AG10803 (cell line): ENCODE data around the gene PANK1.
A peak's percentile ranks its signal among the peaks of the same experiment; 100 is the strongest.
"Not testable (repeated sequence)": the region's sequence is repeated elsewhere in the genome, so short reads cannot be mapped to it uniquely, and the experiment has no call there.

Experiments
- DNase-seq: peaks from one replicate; pipeline ENCODE4 v3.0.0; 2010; ENCODE audit warnings: low read depth
- H3K4me3 ChIP-seq: 2 replicates; pipeline ENCODE4 v1.5.1; 2011; ENCODE audit warnings: mild to moderate bottlenecking, low read length, control low read depth
- CTCF ChIP-seq: conservative IDR thresholded peaks from 2 replicates; pipeline ENCODE4 v1.5.1; 2011; ENCODE audit warnings: mild to moderate bottlenecking, low read length, control low read depth, inconsistent platforms

PANK1 gene

GRCh38 chr10:89552213-89552612 lies 92.8 kb downstream of the PANK1 start:
- no peak overlapping the region for H3K4me3 ChIP-seq
- no peak for DNase-seq
- no peak for TF ChIP-seq CTCF

- no peak overlapping the region for H3K4me3 ChIP-seq
- TF ChIP-seq CTCF: no peak
- DNase-seq: peak; percentile 6
These were observed 94.5 kb downstream of the PANK1 start for GRCh38 chr10:89550509-89550908.

DNA sequence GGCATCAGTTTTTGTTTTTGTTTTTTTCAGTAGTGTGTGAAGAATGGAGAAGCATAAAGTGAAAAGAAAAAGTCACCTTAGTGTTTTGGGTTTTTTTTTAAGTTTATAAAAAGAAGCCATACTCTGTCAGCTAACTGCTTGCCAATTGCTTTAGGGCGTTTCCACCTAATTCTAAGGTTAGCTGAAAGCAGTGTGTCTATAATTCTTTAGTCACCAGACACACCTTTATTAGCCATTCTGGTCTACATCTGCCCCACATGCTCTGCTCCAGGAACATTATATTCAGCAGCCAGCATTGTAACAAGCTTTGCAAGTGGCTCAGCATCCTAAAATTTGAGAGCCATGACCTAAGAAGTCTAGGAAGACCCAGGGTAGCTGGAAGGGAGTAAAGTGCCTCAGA lies 95.5 kb downstream of the PANK1 start:
- DNase-seq: no peak
- H3K4me3 ChIP-seq: no peak overlapping the region
- no peak for TF ChIP-seq CTCF

DNA sequence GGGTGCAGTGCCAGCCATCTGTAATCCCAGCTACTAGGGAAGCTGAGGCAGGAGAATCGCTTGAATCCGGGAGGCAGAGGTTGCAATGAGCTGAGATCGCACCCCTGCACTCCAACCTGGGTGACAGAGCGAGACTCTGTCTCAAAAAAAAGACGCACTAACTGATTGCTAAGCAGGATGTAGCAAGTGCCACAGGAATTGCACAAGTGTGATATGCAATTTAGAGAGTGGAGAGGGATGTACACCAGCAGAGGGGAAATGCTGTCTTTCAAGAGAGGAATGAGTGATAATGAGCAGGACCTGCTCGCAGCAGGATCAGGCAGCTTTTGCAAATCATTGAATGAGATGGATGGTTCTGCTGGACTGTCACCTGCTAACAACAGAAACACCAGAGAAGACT lies 96.4 kb downstream of the PANK1 start:
- H3K4me3 ChIP-seq: no peak overlapping the region
- no peak for TF ChIP-seq CTCF
- DNase-seq: no peak

DNA sequence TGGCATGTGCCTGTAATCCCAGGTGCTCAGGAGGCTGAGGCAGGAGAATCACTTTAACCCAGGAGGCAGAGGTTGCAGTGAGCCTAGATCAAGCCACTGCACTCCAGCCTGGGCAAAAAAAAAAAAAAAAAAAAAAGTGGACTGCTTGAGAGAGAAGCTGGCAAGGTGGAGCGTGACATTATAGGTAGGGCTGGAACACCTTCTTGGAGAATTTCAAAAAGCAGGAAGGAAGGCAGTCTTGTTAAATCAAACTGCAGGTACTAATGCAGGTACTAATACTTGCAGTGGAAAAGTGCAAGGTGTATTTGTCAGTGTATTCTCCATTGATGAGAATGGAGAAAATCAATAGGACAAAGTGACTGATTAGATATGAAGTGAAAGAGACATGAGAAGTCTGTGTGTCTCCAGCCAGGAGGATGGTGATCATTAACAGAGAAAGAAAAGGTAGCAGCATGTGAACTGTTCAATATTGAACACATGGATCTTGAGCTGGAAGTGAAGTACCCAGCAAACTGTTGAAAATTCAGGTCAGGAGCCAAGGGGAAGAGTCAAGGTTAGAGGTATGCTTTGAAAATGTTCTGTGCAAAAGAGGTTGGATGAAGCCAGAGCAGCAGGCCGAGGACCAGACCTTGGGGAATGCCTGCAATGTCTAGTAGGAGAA lies 97.1 kb downstream of the PANK1 start:
- no peak for TF ChIP-seq CTCF
- no peak overlapping the region for H3K4me3 ChIP-seq
- no peak for DNase-seq

- DNase-seq, H3K4me3 ChIP-seq: not testable (repeated sequence)
These were observed 98.4 kb downstream of the PANK1 start for GRCh38 chr10:89546651-89547050.

DNA sequence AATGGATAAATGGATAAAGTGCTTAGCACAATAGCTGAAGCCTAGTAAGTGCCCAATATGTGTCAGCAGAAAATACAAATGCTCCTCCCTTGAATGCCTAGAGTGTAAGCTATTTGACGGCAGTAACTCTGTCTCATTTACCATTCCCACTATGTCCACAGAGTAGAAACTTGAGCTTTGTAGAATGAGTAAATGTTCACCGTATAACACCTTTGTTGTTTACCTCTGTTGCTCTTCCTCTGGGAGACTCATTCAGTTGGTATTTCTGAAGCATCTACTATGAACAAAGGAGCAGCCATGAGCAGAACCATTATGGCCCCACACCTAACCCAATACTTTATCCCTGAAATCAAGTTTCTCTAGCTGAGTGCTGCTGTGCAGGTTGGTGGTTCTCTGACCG lies 101.2 kb downstream of the PANK1 start:
- TF ChIP-seq CTCF: no peak
- no peak overlapping the region for H3K4me3 ChIP-seq
- no peak for DNase-seq
